ENCODE results near the gene KCNQ2. TPM values are rescaled to one million over a fixed set of nuclear protein-coding genes. Genes with fewer than 3 reads are reported as not detected.

KCNQ2 gene
- total RNA-seq, 1 experiment from 2014 or later: not detected

DNA sequence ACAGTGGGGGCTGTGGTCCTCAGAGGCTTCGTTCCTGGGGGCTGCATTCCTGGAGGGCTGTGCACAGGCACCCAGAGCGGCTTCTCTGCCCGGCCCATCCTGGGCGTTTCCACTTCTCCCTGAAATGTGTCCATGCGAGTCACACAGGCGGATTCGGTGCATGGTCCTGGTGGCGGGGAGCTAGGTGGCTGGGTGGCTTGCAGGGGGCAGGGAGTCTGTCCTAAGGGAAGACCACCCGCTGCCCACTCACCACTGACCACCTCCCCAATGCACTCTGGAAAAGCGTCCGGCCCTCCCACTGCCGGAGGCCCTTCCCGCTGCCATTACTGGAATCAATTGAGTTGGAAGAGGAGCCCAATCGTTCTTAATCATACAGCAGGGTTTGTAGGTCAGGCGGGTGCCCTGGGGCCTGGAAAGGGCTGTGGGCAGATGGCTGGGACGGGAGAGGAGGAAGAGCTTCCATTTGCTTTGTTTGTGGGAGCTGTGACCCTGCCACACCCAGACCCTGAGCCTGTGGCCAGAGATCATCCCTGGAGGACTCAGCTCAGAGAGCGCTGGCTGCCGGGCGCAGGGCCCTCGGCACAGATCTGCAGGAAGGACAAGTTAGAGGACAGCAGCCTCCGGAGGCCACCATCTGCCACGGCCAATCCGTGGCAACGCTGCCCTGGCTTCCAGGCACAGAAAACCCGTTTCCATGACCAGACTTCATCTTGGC, 117.7 kb downstream of the KCNQ2 start:
- Histone ChIP-seq H3F3A (ENCODE audit: insufficient read depth, low read depth) (no peaks in the 10 kb centered on the region; the same call in 1 of the 2 replicates), H4K20me1 (ENCODE audit: insufficient read depth) (no peaks in the 10 kb centered on the region), H3K4me2 (no peak overlapping the region), H3K79me2 (ENCODE audit: low read depth) (no peaks in the 10 kb centered on the region), H3K9me3 (ENCODE audit: insufficient read depth, low read depth) (no peaks in the 10 kb centered on the region), H3K36me3 (ENCODE audit: low read depth) (no peaks in the 10 kb centered on the region), H3K27ac (no peak overlapping the region), H3K9me2 (ENCODE audit: insufficient read depth) (no peaks in the 10 kb centered on the region), H3K4me1 (replicated peaks; ENCODE audit: insufficient read depth) (no peaks in the 10 kb centered on the region), H3K4me3 (no peak overlapping the region), H3K27me3 (ENCODE audit: insufficient read depth, low read depth) (peaks cover 24% of the 10 kb centered on the region), H2AFZ (no peak overlapping the region)
- ChIA-PET POLR2A (ENCODE audit: unreplicated experiment) (no interaction called here), CTCF (no interaction called here)
- DNase-seq: no peak
- TF ChIP-seq, protein P1, sequence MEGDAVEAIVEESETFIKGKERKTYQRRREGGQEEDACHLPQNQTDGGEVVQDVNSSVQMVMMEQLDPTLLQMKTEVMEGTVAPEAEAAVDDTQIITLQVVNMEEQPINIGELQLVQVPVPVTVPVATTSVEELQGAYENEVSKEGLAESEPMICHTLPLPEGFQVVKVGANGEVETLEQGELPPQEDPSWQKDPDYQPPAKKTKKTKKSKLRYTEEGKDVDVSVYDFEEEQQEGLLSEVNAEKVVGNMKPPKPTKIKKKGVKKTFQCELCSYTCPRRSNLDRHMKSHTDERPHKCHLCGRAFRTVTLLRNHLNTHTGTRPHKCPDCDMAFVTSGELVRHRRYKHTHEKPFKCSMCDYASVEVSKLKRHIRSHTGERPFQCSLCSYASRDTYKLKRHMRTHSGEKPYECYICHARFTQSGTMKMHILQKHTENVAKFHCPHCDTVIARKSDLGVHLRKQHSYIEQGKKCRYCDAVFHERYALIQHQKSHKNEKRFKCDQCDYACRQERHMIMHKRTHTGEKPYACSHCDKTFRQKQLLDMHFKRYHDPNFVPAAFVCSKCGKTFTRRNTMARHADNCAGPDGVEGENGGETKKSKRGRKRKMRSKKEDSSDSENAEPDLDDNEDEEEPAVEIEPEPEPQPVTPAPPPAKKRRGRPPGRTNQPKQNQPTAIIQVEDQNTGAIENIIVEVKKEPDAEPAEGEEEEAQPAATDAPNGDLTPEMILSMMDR (conservative IDR thresholded peaks at IDR 0.05): no peak
- TF ChIP-seq EZH2 (IDR thresholded peaks at IDR 0.05; ENCODE audit: low read depth): no peak
- intact Hi-C loops (cut with micrococcal nuclease; ENCODE audit: unreplicated experiment): no loop called here
- BruUV-seq (replicated peaks): no TSS peak

DNA sequence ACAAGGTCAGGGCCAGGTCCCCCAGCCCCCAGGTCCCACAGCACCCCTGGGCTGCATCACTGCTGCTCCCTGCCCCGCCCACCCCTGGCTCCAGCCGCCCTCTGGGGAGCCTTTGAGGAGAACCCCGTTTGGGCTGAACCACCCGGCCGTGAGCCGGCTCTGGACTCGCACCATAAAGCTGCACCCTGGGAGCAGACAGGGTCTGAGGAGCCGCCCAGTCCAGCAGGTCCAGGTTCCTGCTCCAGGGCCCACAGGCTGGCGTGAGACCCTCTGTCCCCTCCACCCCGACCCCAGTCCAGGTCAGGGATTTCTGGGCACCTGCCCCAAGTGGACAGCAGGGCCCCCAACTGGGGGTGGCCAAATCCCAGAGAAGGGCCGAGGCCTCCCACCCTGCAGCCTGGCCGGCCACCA, 119.6 kb downstream of the KCNQ2 start:
- TF ChIP-seq EZH2 (IDR thresholded peaks at IDR 0.05; ENCODE audit: low read depth): no peak
- TF ChIP-seq, protein P1 (conservative IDR thresholded peaks at IDR 0.05): no peak
- no peak overlapping the region for H2AFZ ChIP-seq
- H3K4me2 ChIP-seq: no peak overlapping the region
- no peak overlapping the region for H3K4me3 ChIP-seq
- intact Hi-C loops (cut with micrococcal nuclease; ENCODE audit: unreplicated experiment): no loop called here
- H3K36me3 ChIP-seq (ENCODE audit: low read depth): no peaks in the 10 kb centered on the region
- H3K27ac ChIP-seq: no peak overlapping the region
- no peaks in the 10 kb centered on the region; the same call in 1 of the 2 replicates for H3F3A ChIP-seq (ENCODE audit: insufficient read depth, low read depth)
- no peaks in the 10 kb centered on the region for H3K79me2 ChIP-seq (ENCODE audit: low read depth)
- no peaks in the 10 kb centered on the region for H3K4me1 ChIP-seq (replicated peaks; ENCODE audit: insufficient read depth)
- peaks cover 34% of the 10 kb centered on the region for H3K27me3 ChIP-seq (ENCODE audit: insufficient read depth, low read depth)
- no peaks in the 10 kb centered on the region for H3K9me3 ChIP-seq (ENCODE audit: insufficient read depth, low read depth)
- no TSS peak for BruUV-seq (replicated peaks)
- CTCF ChIA-PET: no interaction called here
- no peaks in the 10 kb centered on the region for H3K9me2 ChIP-seq (ENCODE audit: insufficient read depth)
- POLR2A ChIA-PET (ENCODE audit: unreplicated experiment): no interaction called here
- H4K20me1 ChIP-seq (ENCODE audit: insufficient read depth): no peaks in the 10 kb centered on the region
- DNase-seq: no peak

DNA sequence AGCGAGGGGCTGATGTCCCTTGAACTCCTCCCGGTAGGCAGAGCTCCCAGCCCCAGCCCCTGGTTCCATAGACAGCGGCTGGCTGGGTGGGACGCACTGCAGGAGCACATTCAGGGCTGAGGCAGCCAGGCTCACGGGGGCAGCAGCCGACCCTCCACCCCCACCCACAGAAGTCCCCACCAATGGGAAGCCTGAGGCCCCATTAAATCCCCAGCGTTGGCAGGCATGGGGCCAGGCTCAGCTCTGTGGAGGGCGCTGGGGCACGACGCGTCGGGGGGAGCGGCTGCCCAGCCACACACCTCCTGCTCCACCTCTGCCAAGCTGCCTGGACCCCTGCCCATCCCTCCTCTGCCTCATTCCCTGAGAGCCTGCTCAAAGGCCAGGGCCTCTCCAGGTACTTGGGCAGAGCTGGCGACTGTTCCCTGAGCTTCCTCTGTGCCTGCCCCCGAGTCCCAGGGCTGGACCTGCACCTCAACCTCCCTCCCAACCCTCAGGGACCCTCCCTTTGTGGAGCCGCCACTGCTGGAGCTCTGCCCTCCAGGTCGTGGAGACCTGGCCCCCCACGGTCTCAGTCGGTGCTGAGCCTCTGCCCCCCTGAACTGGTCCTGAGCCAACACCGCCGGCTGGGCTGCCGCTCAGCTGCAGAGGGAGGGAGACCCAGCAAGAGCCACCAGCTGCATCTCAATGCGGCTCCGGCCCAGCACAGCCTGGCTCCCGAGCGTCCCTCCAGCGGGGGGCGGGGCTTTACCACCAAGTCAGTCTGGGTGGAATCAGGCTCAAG, 120.5 kb downstream of the KCNQ2 start:
- no peaks in the 10 kb centered on the region for H4K20me1 ChIP-seq (ENCODE audit: insufficient read depth)
- no peaks in the 10 kb centered on the region; the same call in 1 of the 2 replicates for H3F3A ChIP-seq (ENCODE audit: insufficient read depth, low read depth)
- no peaks in the 10 kb centered on the region for H3K9me3 ChIP-seq (ENCODE audit: insufficient read depth, low read depth)
- H3K4me2 ChIP-seq: no peak overlapping the region
- ChIA-PET POLR2A (ENCODE audit: unreplicated experiment) (no interaction called here), CTCF (no interaction called here)
- no peak for TF ChIP-seq EZH2 (IDR thresholded peaks at IDR 0.05; ENCODE audit: low read depth)
- TF ChIP-seq, protein P1 (conservative IDR thresholded peaks at IDR 0.05): no peak
- no TSS peak for BruUV-seq (replicated peaks)
- no peaks in the 10 kb centered on the region for H3K36me3 ChIP-seq (ENCODE audit: low read depth)
- H3K79me2 ChIP-seq (ENCODE audit: low read depth): no peaks in the 10 kb centered on the region
- H3K27ac ChIP-seq: no peak overlapping the region
- no peak for DNase-seq
- H3K9me2 ChIP-seq (ENCODE audit: insufficient read depth): no peaks in the 10 kb centered on the region
- no peak overlapping the region for H2AFZ ChIP-seq
- no peaks in the 10 kb centered on the region for H3K4me1 ChIP-seq (replicated peaks; ENCODE audit: insufficient read depth)
- H3K4me3 ChIP-seq: no peak overlapping the region
- intact Hi-C loops (cut with micrococcal nuclease; ENCODE audit: unreplicated experiment): no loop called here
- H3K27me3 ChIP-seq (ENCODE audit: insufficient read depth, low read depth): peaks cover 34% of the 10 kb centered on the region
